ENCODE results near the gene RBMS3. TPM values are rescaled to one million over a fixed set of nuclear protein-coding genes. Genes with fewer than 3 reads are reported as not detected.

RBMS3 gene
- total RNA-seq, 1 experiment from 2014 or later: 7.4 TPM

DNA sequence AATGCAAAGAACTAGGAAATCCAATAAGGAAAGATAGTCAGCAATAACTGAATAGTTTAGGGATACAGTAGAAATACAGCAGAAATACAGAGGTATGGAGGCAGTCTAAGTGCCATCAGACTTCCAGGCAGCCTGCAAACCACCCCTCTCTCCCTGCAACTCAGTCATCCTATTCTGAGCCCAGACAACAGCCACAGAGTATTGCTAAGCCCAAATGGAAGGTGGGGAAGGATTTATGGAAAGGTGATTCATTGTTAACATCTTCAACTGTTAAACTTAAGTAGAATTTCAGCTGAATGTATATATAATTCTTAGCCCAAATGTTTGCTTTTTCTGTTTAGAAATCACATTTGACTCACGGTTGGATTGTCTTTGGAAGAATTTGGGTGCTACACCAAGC lies 300.4 kb downstream of the RBMS3 start:
- ChIA-PET CTCF (no interaction called here), POLR2A (no interaction called here)
- Mint-ChIP-seq H3K36me3 (ENCODE audit: insufficient read depth, unreplicated experiment) (no peaks in the 10 kb centered on the region), H3K4me1 (ENCODE audit: low read depth, unreplicated experiment) (no peaks in the 10 kb centered on the region), H3K27me3 (ENCODE audit: insufficient read depth, unreplicated experiment) (no peaks in the 10 kb centered on the region), H3K4me3 (ENCODE audit: unreplicated experiment) (no peak overlapping the region), H3K27ac (ENCODE audit: unreplicated experiment) (no peak overlapping the region), H3K9me3 (ENCODE audit: unreplicated experiment) (no peaks in the 10 kb centered on the region)
- TF ChIP-seq, protein P1, sequence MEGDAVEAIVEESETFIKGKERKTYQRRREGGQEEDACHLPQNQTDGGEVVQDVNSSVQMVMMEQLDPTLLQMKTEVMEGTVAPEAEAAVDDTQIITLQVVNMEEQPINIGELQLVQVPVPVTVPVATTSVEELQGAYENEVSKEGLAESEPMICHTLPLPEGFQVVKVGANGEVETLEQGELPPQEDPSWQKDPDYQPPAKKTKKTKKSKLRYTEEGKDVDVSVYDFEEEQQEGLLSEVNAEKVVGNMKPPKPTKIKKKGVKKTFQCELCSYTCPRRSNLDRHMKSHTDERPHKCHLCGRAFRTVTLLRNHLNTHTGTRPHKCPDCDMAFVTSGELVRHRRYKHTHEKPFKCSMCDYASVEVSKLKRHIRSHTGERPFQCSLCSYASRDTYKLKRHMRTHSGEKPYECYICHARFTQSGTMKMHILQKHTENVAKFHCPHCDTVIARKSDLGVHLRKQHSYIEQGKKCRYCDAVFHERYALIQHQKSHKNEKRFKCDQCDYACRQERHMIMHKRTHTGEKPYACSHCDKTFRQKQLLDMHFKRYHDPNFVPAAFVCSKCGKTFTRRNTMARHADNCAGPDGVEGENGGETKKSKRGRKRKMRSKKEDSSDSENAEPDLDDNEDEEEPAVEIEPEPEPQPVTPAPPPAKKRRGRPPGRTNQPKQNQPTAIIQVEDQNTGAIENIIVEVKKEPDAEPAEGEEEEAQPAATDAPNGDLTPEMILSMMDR (IDR thresholded peaks at IDR 0.05; ENCODE audit: insufficient read depth in 1 of 2, low read depth in 1 of 2, low read length in 1 of 2, severe bottlenecking in 1 of 2, unreplicated experiment in 1 of 2): no peak
- no peaks in the 10 kb centered on the region for H3K9me3 ChIP-seq
- H3K4me3 ChIP-seq (ENCODE audit: low read depth, low read length): no peak overlapping the region
- no TSS peak for BruUV-seq (replicated peaks)
- no peaks in the 10 kb centered on the region for H3K4me1 ChIP-seq
- no peaks in the 10 kb centered on the region for H3K27me3 ChIP-seq (replicated peaks; ENCODE audit: control insufficient read depth, insufficient read depth, low read length)
- DNase-seq: no peak
- intact Hi-C loops (cut with micrococcal nuclease; ENCODE audit: unreplicated experiment): no loop called here
- H3K36me3 ChIP-seq (ENCODE audit: control insufficient read depth, insufficient read depth, low read length): no peaks in the 10 kb centered on the region

DNA sequence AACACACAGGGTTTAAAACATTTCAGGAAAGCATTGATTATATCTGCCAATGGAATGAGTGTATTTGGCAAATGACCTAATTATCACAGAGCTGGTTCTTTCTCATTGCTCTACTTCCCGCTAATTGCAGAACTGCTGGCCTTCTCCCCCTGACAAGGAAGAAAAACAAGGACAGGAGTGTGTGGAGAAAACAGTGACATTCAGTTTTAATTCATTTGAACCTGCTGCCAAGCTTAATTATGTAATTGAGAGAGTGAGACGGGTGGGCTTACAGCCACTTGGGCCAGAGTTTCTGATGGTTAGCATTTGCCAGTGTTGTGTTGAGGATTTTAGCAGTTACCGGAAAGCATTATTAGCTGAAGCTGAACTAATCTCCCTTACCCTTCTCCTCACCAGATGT lies 301.4 kb downstream of the RBMS3 start:
- Histone ChIP-seq H3K9me3 (no peaks in the 10 kb centered on the region), H3K4me1 (no peaks in the 10 kb centered on the region), H3K27me3 (replicated peaks; ENCODE audit: control insufficient read depth, insufficient read depth, low read length) (no peaks in the 10 kb centered on the region), H3K4me3 (ENCODE audit: low read depth, low read length) (no peak overlapping the region), H3K36me3 (ENCODE audit: control insufficient read depth, insufficient read depth, low read length) (no peaks in the 10 kb centered on the region)
- Mint-ChIP-seq H3K27ac (ENCODE audit: unreplicated experiment) (no peak overlapping the region), H3K27me3 (ENCODE audit: insufficient read depth, unreplicated experiment) (no peaks in the 10 kb centered on the region), H3K9me3 (ENCODE audit: unreplicated experiment) (no peaks in the 10 kb centered on the region), H3K4me1 (ENCODE audit: low read depth, unreplicated experiment) (no peaks in the 10 kb centered on the region), H3K4me3 (ENCODE audit: unreplicated experiment) (no peak overlapping the region), H3K36me3 (ENCODE audit: insufficient read depth, unreplicated experiment) (no peaks in the 10 kb centered on the region)
- intact Hi-C loops (cut with micrococcal nuclease; ENCODE audit: unreplicated experiment): no loop called here
- CTCF ChIA-PET: no interaction called here
- BruUV-seq (replicated peaks): no TSS peak
- TF ChIP-seq, protein P1 (IDR thresholded peaks at IDR 0.05; ENCODE audit: insufficient read depth in 1 of 2, low read depth in 1 of 2, low read length in 1 of 2, severe bottlenecking in 1 of 2, unreplicated experiment in 1 of 2): no peak
- DNase-seq: no peak
- POLR2A ChIA-PET: no interaction called here

- Histone ChIP-seq H3K27me3 (replicated peaks; ENCODE audit: control insufficient read depth, insufficient read depth, low read length) (no peaks in the 10 kb centered on the region), H3K4me3 (ENCODE audit: low read depth, low read length) (no peak overlapping the region), H3K4me1 (no peaks in the 10 kb centered on the region), H3K9me3 (no peaks in the 10 kb centered on the region), H3K36me3 (ENCODE audit: control insufficient read depth, insufficient read depth, low read length) (no peaks in the 10 kb centered on the region)
- ChIA-PET POLR2A (no interaction called here), CTCF (no interaction called here)
- no peaks in the 10 kb centered on the region for H3K9me3 Mint-ChIP-seq (ENCODE audit: unreplicated experiment)
- H3K4me3 Mint-ChIP-seq (ENCODE audit: unreplicated experiment): no peak overlapping the region
- H3K27me3 Mint-ChIP-seq (ENCODE audit: insufficient read depth, unreplicated experiment): no peaks in the 10 kb centered on the region
- TF ChIP-seq, protein P1 (IDR thresholded peaks at IDR 0.05; ENCODE audit: insufficient read depth in 1 of 2, low read depth in 1 of 2, low read length in 1 of 2, severe bottlenecking in 1 of 2, unreplicated experiment in 1 of 2): no peak
- H3K27ac Mint-ChIP-seq (ENCODE audit: unreplicated experiment): no peak overlapping the region
- DNase-seq: no peak
- no peaks in the 10 kb centered on the region for H3K4me1 Mint-ChIP-seq (ENCODE audit: low read depth, unreplicated experiment)
- BruUV-seq (replicated peaks): no TSS peak
- intact Hi-C loops (cut with micrococcal nuclease; ENCODE audit: unreplicated experiment): no loop called here
- no peaks in the 10 kb centered on the region for H3K36me3 Mint-ChIP-seq (ENCODE audit: insufficient read depth, unreplicated experiment)
These were observed 303.0 kb downstream of the RBMS3 start for GRCh38 chr3:29583861-29584260.

Data from Caco-2 (cell line).